Stimulated activated CD4-positive, alpha-beta T cell treated with anti-CD3 and anti-CD28 coated beads, TNF-alpha, amount 100 ng/mL, for 48 hours (primary cell): ENCODE data around the gene STX5.
"Not testable (repeated sequence)": the region's sequence is repeated elsewhere in the genome, so short reads cannot be mapped to it uniquely, and the experiment has no call there.

ENCODE experiments used
- DNase-seq, 3 donors: peaks; one replicate each; pipeline ENCODE4 v3.0.0-alpha.2; 2020; ENCODE audit warnings: low read depth in 3 of 3

Gene STX5

DNA sequence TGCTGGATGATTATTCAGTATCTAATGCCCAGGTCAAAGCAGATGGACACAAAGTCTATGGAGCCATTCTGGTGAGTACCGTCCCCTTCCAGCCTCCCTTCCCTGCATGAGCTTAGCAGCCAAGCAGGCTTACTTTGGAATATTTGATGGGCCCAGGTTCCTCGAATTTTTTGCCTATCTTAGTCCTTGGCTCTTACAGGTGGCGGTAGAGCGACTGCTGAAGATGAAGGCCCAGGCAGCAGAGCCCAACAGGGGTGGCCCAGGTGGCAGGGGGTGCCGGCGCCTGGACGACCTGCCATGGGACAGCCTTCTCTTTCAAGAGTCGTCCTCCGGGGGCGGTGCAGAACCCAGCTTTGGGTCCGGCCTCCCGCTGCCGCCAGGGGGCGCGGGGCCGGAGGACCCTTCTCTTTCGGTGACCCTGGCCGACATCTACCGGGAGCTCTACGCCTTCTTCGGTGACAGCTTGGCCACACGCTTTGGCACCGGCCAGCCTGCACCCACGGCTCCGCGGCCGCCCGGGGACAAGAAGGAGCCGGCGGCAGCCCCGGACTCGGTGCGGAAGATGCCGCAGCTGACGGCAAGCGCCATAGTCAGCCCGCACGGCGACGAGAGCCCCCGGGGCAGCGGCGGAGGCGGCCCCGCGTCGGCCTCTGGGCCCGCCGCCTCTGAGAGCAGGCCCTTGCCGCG is 45.4 kb downstream of the STX5 start:
- DNase-seq = peak; percentile 74 to 81 (median 79)

DNA sequence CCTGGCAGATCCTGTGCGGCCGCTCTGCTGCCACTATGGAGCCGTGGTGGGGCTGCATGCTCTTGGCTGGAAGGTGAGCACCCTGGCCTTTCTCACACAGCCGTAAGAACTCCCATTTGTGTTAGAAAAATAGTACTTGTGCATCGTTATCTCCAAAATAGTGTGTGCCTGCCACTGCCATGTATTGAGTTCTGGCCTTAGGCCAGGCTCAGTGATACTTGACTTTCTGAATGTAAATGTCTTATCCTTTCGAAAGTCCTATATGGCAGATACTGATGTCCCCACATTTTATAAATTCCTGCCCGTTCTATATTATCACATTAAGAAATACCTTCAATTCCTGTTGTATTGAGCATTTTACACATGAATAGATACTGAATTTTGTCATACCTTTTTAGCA is 49.1 kb downstream of the STX5 start:
- no peak for DNase-seq

DNA sequence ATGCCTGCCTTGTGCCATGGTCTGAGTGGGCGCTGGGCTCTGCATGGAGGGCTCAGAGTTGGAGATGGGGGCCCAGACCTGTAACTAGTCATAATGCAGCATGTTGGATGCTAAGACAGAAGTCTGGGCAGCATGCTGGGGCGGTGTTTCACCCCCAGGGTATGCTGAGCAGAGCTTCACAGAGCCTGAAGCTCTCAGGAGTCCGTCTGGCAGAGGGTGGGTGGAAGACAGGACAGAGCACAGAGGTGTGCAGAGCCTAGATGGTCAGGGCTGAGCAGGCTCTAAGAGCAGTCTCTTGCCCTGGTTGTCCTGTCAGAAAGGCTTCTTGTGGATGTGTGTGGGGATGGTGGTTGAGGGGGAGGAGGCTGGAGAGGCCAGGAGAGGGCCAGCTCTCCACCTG is 53.4 kb downstream of the STX5 start:
- DNase-seq = no peak

DNA sequence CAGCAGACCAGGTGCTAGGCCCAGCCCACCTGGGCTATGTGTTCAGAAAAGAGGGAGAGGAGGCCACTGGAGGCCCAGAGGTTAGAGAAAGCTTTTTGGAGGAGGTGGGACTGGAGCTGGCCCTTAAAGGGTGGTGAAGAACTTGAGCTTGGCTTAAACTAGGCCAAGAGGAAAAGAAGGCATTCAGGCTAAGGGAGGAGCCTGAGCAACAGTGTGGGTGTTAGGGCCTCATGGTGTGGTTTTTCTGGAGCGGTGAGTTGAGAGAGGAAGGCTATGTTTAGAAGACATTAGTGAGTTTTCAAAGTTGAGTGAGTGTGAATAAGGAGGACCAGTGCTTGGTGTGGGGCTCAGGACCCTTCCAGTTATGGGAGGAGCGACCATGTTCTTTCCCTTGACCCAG is 54.5 kb downstream of the STX5 start:
- no peak for DNase-seq

DNA sequence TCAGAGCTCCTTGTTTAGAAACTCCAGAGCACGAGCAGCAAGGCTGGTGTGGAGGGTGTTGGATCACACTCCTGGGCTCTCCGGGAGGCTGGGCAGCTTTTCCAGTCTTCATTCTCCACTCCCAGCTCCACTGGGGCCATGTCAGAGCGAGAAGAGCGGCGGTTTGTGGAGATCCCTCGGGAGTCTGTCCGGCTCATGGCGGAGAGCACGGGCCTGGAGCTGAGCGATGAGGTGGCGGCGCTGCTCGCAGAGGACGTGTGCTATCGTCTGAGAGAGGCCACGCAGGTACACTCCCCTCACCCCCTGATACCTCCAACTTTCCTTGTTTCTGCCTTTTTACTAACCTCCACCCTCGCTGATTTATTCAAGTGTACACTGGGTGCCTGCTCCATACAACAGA is 56.2 kb downstream of the STX5 start:
- no peak for DNase-seq

DNA sequence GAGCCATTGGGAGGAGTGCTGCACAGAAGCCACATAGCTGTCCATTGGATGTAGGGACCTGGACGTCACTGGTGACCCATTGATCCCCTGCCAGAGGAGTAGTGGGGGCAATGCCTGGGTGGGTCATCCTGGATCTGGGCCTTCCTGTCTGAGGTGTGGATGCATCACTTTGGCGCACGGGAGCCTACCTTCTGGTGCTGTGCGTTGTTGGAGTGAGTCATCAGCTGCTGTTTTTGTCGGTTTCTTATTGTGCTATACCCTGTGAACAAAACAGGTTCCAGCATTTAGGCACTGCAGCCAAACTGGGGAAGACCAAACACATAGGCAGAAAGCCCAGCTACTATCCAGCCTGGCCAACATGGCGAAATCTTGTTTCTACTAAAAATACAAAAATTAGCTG is 57.4 kb downstream of the STX5 start:
- DNase-seq = no peak

DNA sequence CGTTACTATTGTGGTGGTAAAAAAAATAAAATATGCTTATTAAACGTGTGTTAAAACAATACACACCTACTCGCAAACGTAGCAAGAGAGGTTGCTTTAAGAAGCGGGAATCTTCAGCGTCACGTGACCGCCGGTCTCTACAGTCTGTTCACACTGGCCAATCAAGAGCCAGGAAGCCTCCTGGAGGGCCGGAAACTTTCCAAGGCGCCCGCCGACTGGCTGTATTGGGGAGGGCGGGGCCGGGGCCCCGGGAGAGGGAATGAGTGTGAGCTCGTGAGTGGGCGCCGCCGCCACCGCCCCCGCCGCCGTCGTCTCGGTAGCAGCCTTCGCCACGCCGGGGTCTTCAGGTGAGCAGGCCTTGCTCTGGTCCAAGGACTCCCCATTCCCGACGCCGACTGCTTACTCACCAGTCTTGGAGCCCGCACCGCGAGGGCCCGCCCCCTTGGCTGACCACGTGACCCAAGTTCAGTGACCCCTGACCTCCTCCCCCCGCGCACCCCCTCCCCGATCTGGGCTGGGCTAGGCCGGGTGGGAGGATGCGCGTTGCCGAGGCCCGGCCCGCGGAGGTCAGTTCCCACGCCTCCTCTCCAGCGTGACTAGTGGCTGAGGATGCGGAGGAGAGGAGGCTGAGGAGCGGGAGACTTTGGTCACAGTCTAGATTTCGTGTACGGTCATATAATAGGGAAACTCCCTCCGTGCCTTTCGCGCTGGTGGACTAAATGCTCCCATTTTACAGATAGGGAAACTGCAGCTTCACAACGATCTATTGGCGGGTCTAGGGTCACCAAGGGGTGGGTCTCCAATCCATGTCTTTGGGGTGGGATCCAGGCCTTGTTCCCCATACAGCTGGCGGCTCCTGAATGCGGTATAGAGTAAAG is 60.5 kb downstream of the STX5 start, which contains the start of gene TAF6L:
Gene TAF6L, plus strand, starts transcription at position 253 of the 878 bp plus-strand sequence. CDS start 4,388 bp downstream, outside the sequence.
- DNase-seq = peak; percentile 93 to 96 (median 95)

DNA sequence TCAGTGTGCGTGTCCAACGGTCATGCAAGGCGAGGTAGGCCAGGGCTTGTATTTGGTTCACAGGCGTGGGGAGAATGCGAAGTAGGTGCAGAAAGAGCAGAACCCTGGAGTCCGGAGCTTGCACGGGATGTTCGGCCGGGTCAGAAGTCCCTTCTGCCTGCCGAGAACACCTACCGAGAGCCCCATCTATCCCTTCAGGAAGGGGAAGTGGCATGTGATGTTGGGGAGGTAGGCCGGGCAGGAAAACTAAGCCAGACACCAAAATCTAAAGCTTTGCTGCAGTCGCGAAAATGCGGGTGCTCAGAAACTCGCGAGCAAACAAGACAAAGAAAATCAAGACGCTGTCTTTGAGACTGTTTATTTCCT is 61.1 kb downstream of the STX5 start:
- DNase-seq = no peak

DNA sequence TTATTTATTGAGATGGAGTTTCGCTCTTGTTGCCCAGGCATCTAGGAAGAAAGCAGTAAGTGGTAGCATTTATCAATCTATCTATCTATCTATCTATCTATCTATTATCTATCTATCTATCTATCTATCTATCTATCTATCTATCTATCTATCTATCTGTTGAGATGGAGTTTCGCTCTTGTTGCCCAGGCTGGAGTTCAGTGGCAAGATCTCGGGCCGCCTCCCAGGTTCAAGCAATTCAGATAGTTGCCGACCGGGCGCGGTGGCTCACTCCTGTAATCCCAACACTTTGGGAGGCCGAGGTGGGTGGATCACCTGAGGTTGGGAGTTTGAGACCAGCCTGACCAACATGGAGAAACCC is 71.0 kb downstream of the STX5 start:
- DNase-seq = not testable (repeated sequence)

DNA sequence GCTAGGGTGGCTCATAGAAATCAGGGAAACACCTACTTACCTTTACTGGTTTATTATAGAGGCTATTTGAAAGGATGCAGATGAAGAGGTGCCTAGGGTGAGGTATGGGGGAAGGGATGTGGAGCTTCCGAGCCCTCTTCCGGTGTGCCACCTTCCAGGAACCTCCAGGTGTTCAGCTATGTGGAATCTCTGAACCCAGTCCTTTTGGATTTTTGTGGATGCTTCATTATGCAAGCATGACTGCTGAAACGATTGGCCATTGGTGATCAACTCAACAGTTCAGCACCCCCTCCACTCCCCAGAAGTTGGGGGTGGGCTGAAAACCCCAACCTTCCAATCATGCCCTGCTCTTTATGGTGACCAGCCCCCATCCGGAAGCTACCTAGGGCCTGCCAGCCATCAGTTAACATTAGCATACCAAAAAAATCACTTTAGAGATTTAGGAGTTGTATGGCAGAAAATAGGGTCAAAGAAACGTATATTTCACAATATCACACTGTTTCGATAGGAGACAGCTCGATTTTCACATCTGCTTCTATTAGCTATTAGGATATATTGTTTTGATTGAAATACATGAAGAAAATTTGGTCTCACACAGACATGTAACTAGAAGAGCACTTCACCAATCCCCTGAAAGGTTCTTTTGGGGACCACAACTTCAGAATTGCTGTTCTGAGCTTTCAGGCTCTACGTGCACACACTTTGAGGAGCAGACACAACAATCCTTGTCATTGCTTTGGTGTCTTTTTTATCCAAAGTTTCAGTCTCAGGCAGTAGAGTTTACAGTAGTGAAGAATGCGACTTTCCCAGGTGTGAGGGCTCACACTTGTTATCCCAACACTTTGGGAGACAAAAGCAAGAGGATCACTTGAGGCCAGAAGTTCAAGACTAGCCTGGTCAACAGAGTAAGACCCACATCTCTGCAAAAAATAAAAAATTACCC is 73.7 kb downstream of the STX5 start:
- no peak for DNase-seq
